ENCODE results near the gene CRIM1. TPM values are rescaled to one million over a fixed set of nuclear protein-coding genes. Genes with fewer than 3 reads are reported as not detected.

The CRIM1 gene
- total and polyA plus RNA-seq, 7 donors: 10.2 to 68.1 (median 53.1) TPM

GRCh38 chr2:36462311-36462935 is 106.8 kb downstream of the CRIM1 start:
- no peak for DNase-seq
- intact Hi-C loops (cut with DNase I): no loop called here
- Histone ChIP-seq H3K27ac (peak overlapping the region; percentile 46), H3K27me3 (ENCODE audit: insufficient read depth in 3 of 3, low read length in 2 of 3) (no peaks in the 10 kb centered on the region), H3K36me3 (ENCODE audit: insufficient read depth in 1 of 2, low read depth in 1 of 2) (peaks cover 0 to 71% of the 10 kb centered on the region in 2 donors), H3K4me1 (peaks cover 39% of the 10 kb centered on the region), H3K4me3 (no peak overlapping the region), H3K9me3 (no peaks in the 10 kb centered on the region)
- no peak for TF ChIP-seq CTCF (IDR thresholded peaks at IDR 0.05)
- WGBS, 3 donors: 88 to 95% (median 89%) methylated on average over 6 of the region's 6 CpGs
- ATAC-seq: no peak

- Histone ChIP-seq H3K36me3 (ENCODE audit: insufficient read depth in 1 of 2, low read depth in 1 of 2) (peaks cover 0 to 65% of the 10 kb centered on the region in 2 donors), H3K27ac (peak overlapping the region; percentile 2)
Measured at GRCh38 chr2:36463365-36463764, 107.8 kb downstream of the CRIM1 start.

GRCh38 chr2:36464006-36464721 is 108.6 kb downstream of the CRIM1 start:
- no peaks in the 10 kb centered on the region for H3K9me3 ChIP-seq
- DNase-seq: no peak
- peaks cover 56% of the 10 kb centered on the region for H3K4me1 ChIP-seq
- TF ChIP-seq CTCF (IDR thresholded peaks at IDR 0.05): no peak
- WGBS, 3 donors: 89 to 94% (median 89%) methylated on average over 11 of the region's 11 CpGs
- no peak overlapping the region for H3K27ac ChIP-seq
- no peak for ATAC-seq
- intact Hi-C loops (cut with DNase I): no loop called here
- H3K4me3 ChIP-seq: no peak overlapping the region
- H3K36me3 ChIP-seq (ENCODE audit: insufficient read depth in 1 of 2, low read depth in 1 of 2): peaks cover 0 to 57% of the 10 kb centered on the region in 2 donors
- H3K27me3 ChIP-seq (ENCODE audit: insufficient read depth in 3 of 3, low read length in 2 of 3): no peaks in the 10 kb centered on the region

More at GRCh38 chr2:36463365-36463764, 107.8 kb downstream of the CRIM1 start:
- peaks cover 48% of the 10 kb centered on the region for H3K4me1 ChIP-seq
- no peak overlapping the region for H3K4me3 ChIP-seq
- no peak for ATAC-seq
- H3K9me3 ChIP-seq: no peaks in the 10 kb centered on the region
- 55 to 71% (median 67%) methylated on average over 7 of the region's 7 CpGs for WGBS, 3 donors
- TF ChIP-seq CTCF (IDR thresholded peaks at IDR 0.05): no peak
- intact Hi-C loops (cut with DNase I): no loop called here
- no peak for DNase-seq
- H3K27me3 ChIP-seq (ENCODE audit: insufficient read depth in 3 of 3, low read length in 2 of 3): no peaks in the 10 kb centered on the region

- Histone ChIP-seq H3K36me3 (ENCODE audit: insufficient read depth in 1 of 2, low read depth in 1 of 2) (peaks cover 0 to 59% of the 10 kb centered on the region in 2 donors), H3K9me3 (no peaks in the 10 kb centered on the region), H3K4me3 (no peak overlapping the region), H3K27ac (no peak overlapping the region), H3K4me1 (peaks cover 54% of the 10 kb centered on the region), H3K27me3 (ENCODE audit: insufficient read depth in 3 of 3, low read length in 2 of 3) (no peaks in the 10 kb centered on the region)
- DNase-seq (no peak), ATAC-seq (no peak)
- intact Hi-C loops (cut with DNase I): no loop called here
- WGBS, 3 donors: 87 to 91% (median 88%) methylated on average over 4 of the region's 4 CpGs
- no peak for TF ChIP-seq CTCF (IDR thresholded peaks at IDR 0.05)
Measured at GRCh38 chr2:36466135-36466534, 110.6 kb downstream of the CRIM1 start.
